Measurements from ENCODE around the gene TICRR.

- TF ChIP-seq CTCF (IDR thresholded peaks at IDR 0.05) (no peak), EZH2 (IDR thresholded peaks at IDR 0.05; ENCODE audit: borderline replicate concordance, insufficient read depth, low read depth, low read length, poor library complexity, severe bottlenecking) (no peak)
Observed at GRCh38 chr15:89667706-89667960, 92.4 kb downstream of the TICRR start.
